HG03103 (cell line): ENCODE measurements around the gene CNPY1.
"Not testable (repeated sequence)": the region's sequence is repeated elsewhere in the genome, so short reads cannot be mapped to it uniquely, and the experiment has no call there.

Experiments used
- ATAC-seq: cut with Tn5 transposase; IDR thresholded peaks from one replicate; pipeline ENCODE4 v1.9.1; 2021; ENCODE audit warnings: low read depth; ENCODE audit not compliant: unreplicated experiment

Gene CNPY1

GRCh38 chr7:155536451-155536850 lies 9.9 kb downstream of the CNPY1 start:
- no peak for ATAC-seq

- no peak for ATAC-seq
These were observed 11.7 kb downstream of the CNPY1 start for GRCh38 chr7:155534691-155535090.

GRCh38 chr7:155533827-155534690 lies 12.3 kb downstream of the CNPY1 start:
- ATAC-seq = peak; percentile 70

- peak; percentile 13 for ATAC-seq
These were observed 13.1 kb downstream of the CNPY1 start for GRCh38 chr7:155533120-155533826.

- ATAC-seq = no peak
These were observed 13.6 kb downstream of the CNPY1 start for GRCh38 chr7:155532792-155533119.

- no peak for ATAC-seq
These were observed 14.7 kb downstream of the CNPY1 start for GRCh38 chr7:155531681-155532080.

- ATAC-seq = no peak
These were observed 15.8 kb downstream of the CNPY1 start for GRCh38 chr7:155530601-155531000.

GRCh38 chr7:155529845-155530244 lies 16.5 kb downstream of the CNPY1 start:
- no peak for ATAC-seq

GRCh38 chr7:155529346-155529745 lies 17.0 kb downstream of the CNPY1 start:
- no peak for ATAC-seq

- ATAC-seq = no peak
These were observed 18.7 kb downstream of the CNPY1 start for GRCh38 chr7:155527664-155528063.

- no peak for ATAC-seq
These were observed 20.1 kb downstream of the CNPY1 start for GRCh38 chr7:155526225-155526624.

- no peak for ATAC-seq
These were observed 22.3 kb downstream of the CNPY1 start for GRCh38 chr7:155524018-155524556.

GRCh38 chr7:155523168-155523675 lies 23.1 kb downstream of the CNPY1 start:
- ATAC-seq = no peak

GRCh38 chr7:155521743-155522398 lies 24.5 kb downstream of the CNPY1 start:
- ATAC-seq = no peak

- ATAC-seq = no peak
These were observed 25.2 kb downstream of the CNPY1 start for GRCh38 chr7:155521007-155521742.

GRCh38 chr7:155520114-155520513 lies 26.2 kb downstream of the CNPY1 start:
- ATAC-seq = no peak

GRCh38 chr7:155519358-155519757 lies 27.0 kb downstream of the CNPY1 start:
- ATAC-seq = not testable (repeated sequence)

GRCh38 chr7:155518633-155519032 lies 27.7 kb downstream of the CNPY1 start:
- no peak for ATAC-seq

- ATAC-seq = no peak
These were observed 28.4 kb downstream of the CNPY1 start for GRCh38 chr7:155517969-155518368.

- ATAC-seq = no peak
These were observed 28.9 kb downstream of the CNPY1 start for GRCh38 chr7:155517452-155517851.
